Duodenal mucosa (tissue), 2 donors: ENCODE measurements around the gene SMC5.
A peak's percentile ranks its signal among the peaks of the same experiment; 100 is the strongest.

ENCODE experiments used
- H3K27ac ChIP-seq: one replicate; pipeline ENCODE4 v1.7.0; 2013; ENCODE audit warnings: low read depth, low read length
- H3K27me3 ChIP-seq, 2 donors: one replicate each; pipeline ENCODE4 v1.7.0; 2013; ENCODE audit warnings: low read length in 2 of 2, control low read depth in 1 of 2; ENCODE audit not compliant: insufficient read depth in 2 of 2, control insufficient read depth in 1 of 2
- H3K36me3 ChIP-seq, 2 donors: one replicate each; pipeline ENCODE4 v1.7.0; 2013; ENCODE audit warnings: low read length in 2 of 2, control low read depth in 1 of 2; ENCODE audit not compliant: insufficient read depth in 2 of 2, control insufficient read depth in 1 of 2
- H3K4me1 ChIP-seq, 2 donors: one replicate each; pipeline ENCODE4 v1.7.0; 2013; ENCODE audit warnings: low read length in 2 of 2, control low read depth in 1 of 2; ENCODE audit not compliant: insufficient read depth in 2 of 2, control insufficient read depth in 1 of 2
- H3K4me3 ChIP-seq, 2 donors: one replicate each; pipeline ENCODE4 v1.7.0; 2013; ENCODE audit warnings: low read length in 2 of 2, low read depth in 1 of 2
- H3K9ac ChIP-seq, 2 donors: one replicate each; pipeline ENCODE4 v1.7.0; 2013; ENCODE audit warnings: low read length in 2 of 2, low read depth in 1 of 2
- H3K9me3 ChIP-seq, 2 donors: one replicate each; pipeline ENCODE4 v1.7.0; 2013; ENCODE audit warnings: low read length in 2 of 2, control low read depth in 1 of 2; ENCODE audit not compliant: control insufficient read depth in 1 of 2

Gene SMC5

GRCh38 chr9:70258692-70259511 is at the start of gene SMC5:
Gene SMC5 (plus strand): TSS chr9:70258978. CDS start chr9:70259079, 101 bp downstream.
- H3K36me3 ChIP-seq, result peaks cover 0 to 7% of the 10 kb centered on the region in 2 donors
- no peaks in the 10 kb centered on the region for H3K27me3 ChIP-seq
- peaks cover 25 to 34% of the 10 kb centered on the region in 2 donors for H3K4me1 ChIP-seq
- peak within 1 kb of the TSS; percentile 90 for H3K27ac ChIP-seq
- peak within 1 kb of the TSS; percentile 86 to 96 for H3K4me3 ChIP-seq
- no peaks in the 10 kb centered on the region for H3K9me3 ChIP-seq
- peak within 1 kb of the TSS; percentile 95 to 96 for H3K9ac ChIP-seq

- Histone ChIP-seq H3K9ac (no peak overlapping the region), H3K36me3 (peaks cover 3 to 12% of the 10 kb centered on the region in 2 donors), H3K4me3 (no peak overlapping the region), H3K9me3 (peaks cover 0 to 14% of the 10 kb centered on the region in 2 donors), H3K27me3 (no peaks in the 10 kb centered on the region), H3K4me1 (no peaks in the 10 kb centered on the region), H3K27ac (no peak overlapping the region)
These were observed 41.7 kb upstream of the SMC5 start for GRCh38 chr9:70217029-70217428.

- H3K27me3 ChIP-seq, result no peaks in the 10 kb centered on the region
These were observed 40.0 kb upstream of the SMC5 start for GRCh38 chr9:70218767-70219166.

GRCh38 chr9:70220216-70220615 is 38.6 kb upstream of the SMC5 start:
- Histone ChIP-seq H3K36me3 (peaks cover 3% of the 10 kb centered on the region in 2 donors), H3K27ac (no peak overlapping the region), H3K9ac (no peak overlapping the region), H3K4me3 (no peak overlapping the region), H3K9me3 (no peaks in the 10 kb centered on the region), H3K27me3 (no peaks in the 10 kb centered on the region), H3K4me1 (no peaks in the 10 kb centered on the region)

More at GRCh38 chr9:70218767-70219166, 40.0 kb upstream of the SMC5 start:
- H3K27ac ChIP-seq, result no peak overlapping the region
- no peak overlapping the region for H3K9ac ChIP-seq
- no peak overlapping the region for H3K4me3 ChIP-seq
- H3K36me3 ChIP-seq, result peaks cover 3 to 7% of the 10 kb centered on the region in 2 donors
- peaks cover 0 to under 1% of the 10 kb centered on the region in 2 donors for H3K9me3 ChIP-seq
- H3K4me1 ChIP-seq, result no peaks in the 10 kb centered on the region

- Histone ChIP-seq H3K4me1 (no peaks in the 10 kb centered on the region), H3K27me3 (no peaks in the 10 kb centered on the region), H3K9ac (no peak overlapping the region), H3K4me3 (no peak overlapping the region), H3K9me3 (no peaks in the 10 kb centered on the region), H3K36me3 (peaks cover 0 to 3% of the 10 kb centered on the region in 2 donors), H3K27ac (no peak overlapping the region)
These were observed 36.4 kb upstream of the SMC5 start for GRCh38 chr9:70222354-70222753.

GRCh38 chr9:70228118-70228517 is 30.7 kb upstream of the SMC5 start:
- Histone ChIP-seq H3K4me3 (no peak overlapping the region), H3K27me3 (no peaks in the 10 kb centered on the region), H3K9me3 (no peaks in the 10 kb centered on the region), H3K27ac (no peak overlapping the region), H3K4me1 (no peaks in the 10 kb centered on the region), H3K36me3 (no peaks in the 10 kb centered on the region), H3K9ac (no peak overlapping the region)

- Histone ChIP-seq H3K9me3 (no peaks in the 10 kb centered on the region), H3K27ac (no peak overlapping the region), H3K9ac (no peak overlapping the region), H3K4me3 (no peak overlapping the region), H3K4me1 (no peaks in the 10 kb centered on the region), H3K36me3 (no peaks in the 10 kb centered on the region), H3K27me3 (no peaks in the 10 kb centered on the region)
These were observed 30.2 kb upstream of the SMC5 start for GRCh38 chr9:70228611-70229010.

- Histone ChIP-seq H3K36me3 (no peaks in the 10 kb centered on the region), H3K27ac (no peak overlapping the region), H3K27me3 (no peaks in the 10 kb centered on the region), H3K4me3 (no peak overlapping the region), H3K9me3 (no peaks in the 10 kb centered on the region), H3K9ac (no peak overlapping the region), H3K4me1 (no peaks in the 10 kb centered on the region)
These were observed 29.8 kb upstream of the SMC5 start for GRCh38 chr9:70229026-70229425.

GRCh38 chr9:70229579-70229978 is 29.2 kb upstream of the SMC5 start:
- no peaks in the 10 kb centered on the region for H3K27me3 ChIP-seq
- no peak overlapping the region for H3K4me3 ChIP-seq
- H3K9ac ChIP-seq, result no peak overlapping the region
- no peaks in the 10 kb centered on the region for H3K4me1 ChIP-seq
- H3K27ac ChIP-seq, result no peak overlapping the region
- no peaks in the 10 kb centered on the region for H3K9me3 ChIP-seq
- no peaks in the 10 kb centered on the region for H3K36me3 ChIP-seq

GRCh38 chr9:70232476-70232875 is 26.3 kb upstream of the SMC5 start:
- Histone ChIP-seq H3K9me3 (no peaks in the 10 kb centered on the region), H3K9ac (no peak overlapping the region), H3K4me3 (no peak overlapping the region), H3K27ac (no peak overlapping the region), H3K27me3 (no peaks in the 10 kb centered on the region), H3K4me1 (no peaks in the 10 kb centered on the region), H3K36me3 (no peaks in the 10 kb centered on the region)
